Measurements from ENCODE around the gene SEMA4B. TPM values are rescaled to one million over a fixed set of nuclear protein-coding genes. Genes with fewer than 3 reads are reported as not detected.

Gene SEMA4B
- total and polyA plus RNA-seq, 9 of the 15 experiments (the other 6 are each of a cell fraction or from before 2014, with no cell fraction given): 1.3 to 33.6 (median 11.0) TPM

DNA sequence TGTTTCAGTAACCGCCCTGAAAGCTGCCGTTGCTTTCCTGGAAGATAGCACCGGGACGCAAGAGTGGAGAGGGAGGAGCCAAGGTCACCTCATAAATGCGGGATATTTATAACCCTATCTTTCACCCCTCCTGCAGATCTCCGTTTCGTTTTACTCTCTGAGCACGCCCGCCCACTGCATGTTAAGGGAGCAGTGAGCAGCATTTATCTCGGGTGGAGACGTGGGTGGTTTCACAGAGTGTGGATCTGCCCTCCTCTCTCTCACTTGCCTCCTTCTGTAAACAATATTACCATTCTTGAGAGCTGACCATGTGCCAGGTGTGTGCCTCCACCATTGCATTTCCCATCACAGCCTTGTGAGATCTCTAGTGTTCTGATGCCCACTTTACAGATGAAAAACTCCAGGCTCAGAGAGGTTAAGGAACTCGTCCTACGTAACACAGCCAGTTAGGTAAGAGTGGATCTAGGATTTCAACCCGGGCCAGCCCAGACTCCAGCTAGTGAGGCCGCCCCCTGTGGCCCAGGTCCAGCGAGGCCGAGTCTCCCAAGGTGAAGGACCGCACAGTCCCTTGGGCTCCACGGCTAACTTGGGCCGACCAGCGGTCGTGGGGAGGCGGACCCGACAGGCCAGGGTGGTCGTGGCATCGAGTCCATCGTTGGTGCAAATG lies 16.9 kb upstream of the SEMA4B start (continued):
- TF ChIP-seq, protein P1, sequence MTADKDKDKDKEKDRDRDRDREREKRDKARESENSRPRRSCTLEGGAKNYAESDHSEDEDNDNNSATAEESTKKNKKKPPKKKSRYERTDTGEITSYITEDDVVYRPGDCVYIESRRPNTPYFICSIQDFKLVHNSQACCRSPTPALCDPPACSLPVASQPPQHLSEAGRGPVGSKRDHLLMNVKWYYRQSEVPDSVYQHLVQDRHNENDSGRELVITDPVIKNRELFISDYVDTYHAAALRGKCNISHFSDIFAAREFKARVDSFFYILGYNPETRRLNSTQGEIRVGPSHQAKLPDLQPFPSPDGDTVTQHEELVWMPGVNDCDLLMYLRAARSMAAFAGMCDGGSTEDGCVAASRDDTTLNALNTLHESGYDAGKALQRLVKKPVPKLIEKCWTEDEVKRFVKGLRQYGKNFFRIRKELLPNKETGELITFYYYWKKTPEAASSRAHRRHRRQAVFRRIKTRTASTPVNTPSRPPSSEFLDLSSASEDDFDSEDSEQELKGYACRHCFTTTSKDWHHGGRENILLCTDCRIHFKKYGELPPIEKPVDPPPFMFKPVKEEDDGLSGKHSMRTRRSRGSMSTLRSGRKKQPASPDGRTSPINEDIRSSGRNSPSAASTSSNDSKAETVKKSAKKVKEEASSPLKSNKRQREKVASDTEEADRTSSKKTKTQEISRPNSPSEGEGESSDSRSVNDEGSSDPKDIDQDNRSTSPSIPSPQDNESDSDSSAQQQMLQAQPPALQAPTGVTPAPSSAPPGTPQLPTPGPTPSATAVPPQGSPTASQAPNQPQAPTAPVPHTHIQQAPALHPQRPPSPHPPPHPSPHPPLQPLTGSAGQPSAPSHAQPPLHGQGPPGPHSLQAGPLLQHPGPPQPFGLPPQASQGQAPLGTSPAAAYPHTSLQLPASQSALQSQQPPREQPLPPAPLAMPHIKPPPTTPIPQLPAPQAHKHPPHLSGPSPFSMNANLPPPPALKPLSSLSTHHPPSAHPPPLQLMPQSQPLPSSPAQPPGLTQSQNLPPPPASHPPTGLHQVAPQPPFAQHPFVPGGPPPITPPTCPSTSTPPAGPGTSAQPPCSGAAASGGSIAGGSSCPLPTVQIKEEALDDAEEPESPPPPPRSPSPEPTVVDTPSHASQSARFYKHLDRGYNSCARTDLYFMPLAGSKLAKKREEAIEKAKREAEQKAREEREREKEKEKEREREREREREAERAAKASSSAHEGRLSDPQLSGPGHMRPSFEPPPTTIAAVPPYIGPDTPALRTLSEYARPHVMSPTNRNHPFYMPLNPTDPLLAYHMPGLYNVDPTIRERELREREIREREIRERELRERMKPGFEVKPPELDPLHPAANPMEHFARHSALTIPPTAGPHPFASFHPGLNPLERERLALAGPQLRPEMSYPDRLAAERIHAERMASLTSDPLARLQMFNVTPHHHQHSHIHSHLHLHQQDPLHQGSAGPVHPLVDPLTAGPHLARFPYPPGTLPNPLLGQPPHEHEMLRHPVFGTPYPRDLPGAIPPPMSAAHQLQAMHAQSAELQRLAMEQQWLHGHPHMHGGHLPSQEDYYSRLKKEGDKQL (CRISPR knock-in tag; IDR thresholded peaks at IDR 0.05; ENCODE audit: borderline replicate concordance): no peak
- TF ChIP-seq STAT5A (IDR thresholded peaks at IDR 0.05; ENCODE audit: borderline replicate concordance, low read length) (peak; percentile 66; the same call in 1 of the 2 replicates), GATAD2B (IDR thresholded peaks at IDR 0.05; ENCODE audit: borderline replicate concordance) (peak; percentile 80; the same call in 1 of the 2 replicates), NR1H2 (CRISPR knock-in tag; IDR thresholded peaks at IDR 0.05) (no peak), SP2 (IDR thresholded peaks at IDR 0.05; ENCODE audit: extremely low read depth, low read depth, low read length, poor library complexity, severe bottlenecking) (no peak), ZFP1 (CRISPR knock-in tag; IDR thresholded peaks at IDR 0.05) (no peak), ESRRB (CRISPR knock-in tag; IDR thresholded peaks at IDR 0.05; ENCODE audit: borderline replicate concordance) (no peak), ETV5 (CRISPR knock-in tag; IDR thresholded peaks at IDR 0.05; ENCODE audit: low read depth) (no peak; the same call in none of the 2 replicates), ZNF507 (tag; conservative IDR thresholded peaks at IDR 0.05) (no peak), POLR2B (IDR thresholded peaks at IDR 0.05; ENCODE audit: low read depth, partially characterized antibody) (no peak), POLR2A (conservative IDR thresholded peaks at IDR 0.05) (peak; percentile 85), ZNF133 (CRISPR knock-in tag; IDR thresholded peaks at IDR 0.05) (no peak), EWSR1 (IDR thresholded peaks at IDR 0.05; ENCODE audit: borderline replicate concordance, low read depth, partially characterized antibody) (no peak), TAL1 (IDR thresholded peaks at IDR 0.05) (no peak; the same call in 1 of the 2 replicates), MCM7 (IDR thresholded peaks at IDR 0.05) (0 out of 4 replicates have a peak, but pooled peaks of 1 of the 2 experiments have one; percentile 46), HNRNPH1 (optimal IDR thresholded peaks at IDR 0.05; ENCODE audit: low read depth, low read length) (no peak)
- TF ChIP-seq, protein P2, sequence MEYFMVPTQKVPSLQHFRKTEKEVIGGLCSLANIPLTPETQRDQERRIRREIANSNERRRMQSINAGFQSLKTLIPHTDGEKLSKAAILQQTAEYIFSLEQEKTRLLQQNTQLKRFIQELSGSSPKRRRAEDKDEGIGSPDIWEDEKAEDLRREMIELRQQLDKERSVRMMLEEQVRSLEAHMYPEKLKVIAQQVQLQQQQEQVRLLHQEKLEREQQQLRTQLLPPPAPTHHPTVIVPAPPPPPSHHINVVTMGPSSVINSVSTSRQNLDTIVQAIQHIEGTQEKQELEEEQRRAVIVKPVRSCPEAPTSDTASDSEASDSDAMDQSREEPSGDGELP (CRISPR knock-in tag; IDR thresholded peaks at IDR 0.05; ENCODE audit: borderline replicate concordance): peak; percentile 24; the same call in 1 of the 2 replicates
- TF ChIP-seq, protein P3, sequence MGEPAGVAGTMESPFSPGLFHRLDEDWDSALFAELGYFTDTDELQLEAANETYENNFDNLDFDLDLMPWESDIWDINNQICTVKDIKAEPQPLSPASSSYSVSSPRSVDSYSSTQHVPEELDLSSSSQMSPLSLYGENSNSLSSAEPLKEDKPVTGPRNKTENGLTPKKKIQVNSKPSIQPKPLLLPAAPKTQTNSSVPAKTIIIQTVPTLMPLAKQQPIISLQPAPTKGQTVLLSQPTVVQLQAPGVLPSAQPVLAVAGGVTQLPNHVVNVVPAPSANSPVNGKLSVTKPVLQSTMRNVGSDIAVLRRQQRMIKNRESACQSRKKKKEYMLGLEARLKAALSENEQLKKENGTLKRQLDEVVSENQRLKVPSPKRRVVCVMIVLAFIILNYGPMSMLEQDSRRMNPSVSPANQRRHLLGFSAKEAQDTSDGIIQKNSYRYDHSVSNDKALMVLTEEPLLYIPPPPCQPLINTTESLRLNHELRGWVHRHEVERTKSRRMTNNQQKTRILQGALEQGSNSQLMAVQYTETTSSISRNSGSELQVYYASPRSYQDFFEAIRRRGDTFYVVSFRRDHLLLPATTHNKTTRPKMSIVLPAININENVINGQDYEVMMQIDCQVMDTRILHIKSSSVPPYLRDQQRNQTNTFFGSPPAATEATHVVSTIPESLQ (CRISPR knock-in tag; IDR thresholded peaks at IDR 0.05): no peak; the same call in 1 of the 2 replicates
- TF ChIP-seq, protein P4, sequence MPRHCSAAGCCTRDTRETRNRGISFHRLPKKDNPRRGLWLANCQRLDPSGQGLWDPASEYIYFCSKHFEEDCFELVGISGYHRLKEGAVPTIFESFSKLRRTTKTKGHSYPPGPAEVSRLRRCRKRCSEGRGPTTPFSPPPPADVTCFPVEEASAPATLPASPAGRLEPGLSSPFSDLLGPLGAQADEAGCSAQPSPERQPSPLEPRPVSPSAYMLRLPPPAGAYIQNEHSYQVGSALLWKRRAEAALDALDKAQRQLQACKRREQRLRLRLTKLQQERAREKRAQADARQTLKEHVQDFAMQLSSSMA (CRISPR knock-in tag; IDR thresholded peaks at IDR 0.05): no peak
